GM12878 (cell line): Measurements from ENCODE around the gene RYK. TPM values are rescaled to one million over a fixed set of nuclear protein-coding genes. Genes with fewer than 3 reads are reported as not detected.

Source experiments
- ATAC-seq: fragments of 200-7000 bp; cut with Tn5 transposase; 3 replicates; pipeline ENCODE4 v1.9.1; 2020; ENCODE audit warnings: mild to moderate bottlenecking, moderate library complexity
- BruUV-seq: library from RNA; stranded (reverse); fragments of 400-500 nt; replicated peaks from 2 replicates; lab custom pipeline; 2021; lab: Mats Ljungman, UMichigan
- CTCF ChIA-PET: fragments of 300-600 bp; sonication (Branson Sonifier 250); formaldehyde crosslinking; extraction: SDS; loops from one replicate; lab custom pipeline; 2021; ENCODE audit warnings: inconsistent platforms; lab: Yijun Ruan, JAX
- POLR2A ChIA-PET: fragments of 350-600 bp; formaldehyde crosslinking; extraction: SDS; loops from one replicate; lab custom pipeline; 2021; ENCODE audit warnings: inconsistent platforms; lab: Charles Lee
- RAD21 ChIA-PET: fragments of 300-600 bp; sonication (Branson Sonifier 250); formaldehyde crosslinking; loops from one replicate; lab custom pipeline; 2023; ENCODE audit warnings: antibody characterized with exemption; ENCODE audit not compliant: unreplicated experiment; lab: Charles Lee
- SMC1A ChIA-PET: fragments of 300-600 bp; sonication (Branson Sonifier 250); formaldehyde crosslinking; loops from one replicate; lab custom pipeline; 2023; ENCODE audit not compliant: unreplicated experiment, uncharacterized antibody; lab: Charles Lee
- DNase-seq: peaks from one replicate; pipeline ENCODE4 v3.0.0-alpha.2; 2011; ENCODE audit warnings: low read depth, low spot score
- FAIRE-seq: peaks from 3 replicates; lab custom pipeline; 2011; peaks lifted over from hg19 to GRCh38; lab: Jason Lieb, UNC
- H2AFZ ChIP-seq: 2 replicates; pipeline ENCODE4 v1.6.0; 2011; ENCODE audit warnings: low read depth, low read length, control low read depth; ENCODE audit not compliant: control insufficient read depth
- H3K27ac ChIP-seq: 2 replicates; pipeline ENCODE4 v1.5.1; 2011; ENCODE audit warnings: control low read depth; ENCODE audit not compliant: control insufficient read depth, insufficient read depth
- H3K27me3 ChIP-seq, 2 experiments: replicated peaks in 1 of 2; 2 replicates each; pipeline versions ENCODE4 v1.6.0 to v1.6.1; 2011; ENCODE audit warnings: low read length in 1 of 2; ENCODE audit not compliant: control insufficient read depth in 2 of 2, insufficient read depth in 2 of 2
- H3K36me3 ChIP-seq, 2 experiments: 2 replicates each; pipeline ENCODE4 v1.5.1; 2011; ENCODE audit warnings: low read length in 1 of 2; ENCODE audit not compliant: control insufficient read depth in 2 of 2, insufficient read depth in 2 of 2
- H3K4me1 ChIP-seq: 2 replicates; pipeline ENCODE4 v1.6.1; 2011; ENCODE audit warnings: mild to moderate bottlenecking, low read length, moderate library complexity, mixed read lengths; ENCODE audit not compliant: control insufficient read depth, insufficient read depth
- H3K4me2 ChIP-seq: 2 replicates; pipeline ENCODE4 v1.6.0; 2011; ENCODE audit warnings: control low read depth; ENCODE audit not compliant: control insufficient read depth, insufficient read depth
- H3K4me3 ChIP-seq: fragments of 200-600 bp; sonication (generic); 2 replicates; pipeline ENCODE4 v1.5.1; 2016
- H3K79me2 ChIP-seq: 2 replicates; pipeline ENCODE4 v1.6.0; 2011; ENCODE audit warnings: low read length; ENCODE audit not compliant: control insufficient read depth, insufficient read depth
- H3K9ac ChIP-seq: 2 replicates; pipeline ENCODE4 v1.8.0; 2011; ENCODE audit warnings: low read length, control low read depth, mixed read lengths; ENCODE audit not compliant: control insufficient read depth, insufficient read depth
- H3K9me3 ChIP-seq: replicated peaks from 3 replicates; pipeline ENCODE4 v1.5.1; 2011; ENCODE audit warnings: mild to moderate bottlenecking, low read length; ENCODE audit not compliant: control insufficient read depth, insufficient read depth
- H4K20me1 ChIP-seq: 2 replicates; pipeline ENCODE4 v1.6.0; 2011; ENCODE audit not compliant: control insufficient read depth, insufficient read depth
- ASH2L ChIP-seq: fragments of 300-600, 200-600 bp; sonication (generic); IDR thresholded peaks from 2 replicates; pipeline ENCODE4 v1.6.1; 2017; ENCODE audit warnings: low read depth, mild to moderate bottlenecking, borderline replicate concordance
- GABPA ChIP-seq: IDR thresholded peaks from 2 replicates; pipeline ENCODE4 v1.6.1; 2014; ENCODE audit warnings: antibody characterized with exemption, low read depth, mild to moderate bottlenecking, inconsistent platforms
- KAT2A ChIP-seq: conservative IDR thresholded peaks from 2 replicates; pipeline ENCODE4 v1.6.1; 2011; ENCODE audit warnings: low read depth, low read length; ENCODE audit not compliant: control insufficient read depth
- MYB ChIP-seq: fragments of 150-350 bp; IDR thresholded peaks from 2 replicates; pipeline ENCODE4 v1.6.1; 2014; ENCODE audit warnings: mild to moderate bottlenecking, low read depth, low read length, borderline replicate concordance
- MYC ChIP-seq: IDR thresholded peaks from 2 replicates; pipeline ENCODE4 v1.6.1; 2011; ENCODE audit warnings: mild to moderate bottlenecking, low read length, moderate library complexity, inconsistent platforms; ENCODE audit not compliant: insufficient read depth, insufficient replicate concordance, insufficient read length, severe bottlenecking
- NFXL1 ChIP-seq: fragments of 450-650 bp; IDR thresholded peaks from 2 replicates; pipeline ENCODE4 v1.6.1; 2017; ENCODE audit warnings: antibody characterized with exemption, mild to moderate bottlenecking, borderline replicate concordance
- NFYB ChIP-seq: IDR thresholded peaks from 2 replicates; pipeline ENCODE4 v1.6.1; 2011; ENCODE audit warnings: low read depth, mild to moderate bottlenecking, low read length, improper control_type of control experiment, moderate library complexity; ENCODE audit not compliant: insufficient read depth
- POLR2A ChIP-seq: IDR thresholded peaks from 2 replicates; pipeline ENCODE4 v1.6.1; 2011; ENCODE audit warnings: low read depth, mild to moderate bottlenecking, low read length
- RCOR1 ChIP-seq: conservative IDR thresholded peaks from 2 replicates; pipeline ENCODE4 v1.6.1; 2012; ENCODE audit warnings: low read depth, low read length, improper control_type of control experiment
- RFX5 ChIP-seq: IDR thresholded peaks from 2 replicates; pipeline ENCODE4 v1.6.1; 2011; ENCODE audit warnings: low read depth, low read length, improper control_type of control experiment
- SIN3A ChIP-seq: IDR thresholded peaks from 2 replicates; pipeline ENCODE4 v1.6.1; 2012; ENCODE audit warnings: low read depth, low read length, improper control_type of control experiment
- TCF3 ChIP-seq: IDR thresholded peaks from 2 replicates; pipeline ENCODE4 v1.6.1; 2012; ENCODE audit warnings: low read depth, mild to moderate bottlenecking, low read length, borderline replicate concordance; ENCODE audit not compliant: insufficient read depth
- ZSCAN29 ChIP-seq: fragments of 450-650 bp; IDR thresholded peaks from 2 replicates; pipeline ENCODE4 v1.6.1; 2017; ENCODE audit warnings: mild to moderate bottlenecking, moderate library complexity
- ZZZ3 ChIP-seq: IDR thresholded peaks from 2 replicates; pipeline ENCODE4 v1.6.1; 2011; ENCODE audit warnings: low read depth; ENCODE audit not compliant: control insufficient read depth, insufficient read length
- WGBS: methylation state at CpG from one replicate; pipeline ENCODE4 v1.1.6; 2016; ENCODE audit warnings: low lambda C conversion rate; ENCODE audit not compliant: insufficient replicate concordance, insufficient coverage; ENCODE audit errors: missing lambda C conversion rate; 5-methylcytosine and 5-hydroxymethylcytosine counted together
- in situ Hi-C: fragments of 300-500 bp; cut with MboI; formaldehyde crosslinking; loops from 9 replicates; pipeline ENCODE4 v1.14.3; 2018; ENCODE audit warnings: mixed read lengths
- intact Hi-C: fragments of 100-400 bp; cut with micrococcal nuclease; formaldehyde crosslinking; loops from one replicate; pipeline ENCODE4 v1.14.2; 2022; ENCODE audit not compliant: unreplicated experiment
- polyA plus RNA-seq, 11 experiments: library from polyadenylated mRNA; depleted of rRNA in 4 of 11; unstranded in 6 of 11; stranded (reverse) in 5 of 11; fragments of >200 nt; fragmentation: Nextera tagmentation in 4 of 11; fragmentation: Illumina TruSeq in 1 of 11; extraction: Ambion mirVana in 4 of 11; extraction: Trizol in 1 of 11; gene quantifications; 1 replicate in 1 of 11; 2 replicates in 10 of 11; pipeline versions ENCODE4 v1.2.1 to v1.2.3, GENCODE V29; 2011 to 2016; ENCODE audit warnings: inconsistent platforms in 2 of 11, missing spikeins in 2 of 11, low read depth in 1 of 11
- total RNA-seq, 4 experiments: library from RNA; depleted of rRNA in 3 of 4; stranded (reverse); fragments of >200 nt in 3 of 4; fragmentation: Illumina TruSeq in 1 of 4; extraction: Trizol in 1 of 4; gene quantifications; 2 replicates each; pipeline versions ENCODE4 v1.2.1 to v1.2.3, GENCODE V29; 2013 to 2021
- TF ChIP-seq, protein P1 (sequence below): fragments of 450-650 bp; IDR thresholded peaks from 2 replicates; pipeline ENCODE4 v1.6.1; 2017; ENCODE audit warnings: low read depth, mild to moderate bottlenecking, moderate library complexity
- TF ChIP-seq, protein P2 (sequence below): IDR thresholded peaks from 2 replicates; pipeline ENCODE4 v1.6.1; 2012; ENCODE audit warnings: improper control_type of control experiment, low read depth, low read length; ENCODE audit not compliant: insufficient replicate concordance
- TF ChIP-seq, protein P3 (sequence below): fragments of 450-650 bp; conservative IDR thresholded peaks from 2 replicates; pipeline ENCODE4 v1.6.1; 2017; ENCODE audit warnings: mild to moderate bottlenecking, moderate library complexity

Gene RYK
- total and polyA plus RNA-seq, 10 of the 15 experiments (the other 5 are each of a cell fraction or from before 2014, with no cell fraction given): 2.0 to 25.1 (median 11.1) TPM

DNA sequence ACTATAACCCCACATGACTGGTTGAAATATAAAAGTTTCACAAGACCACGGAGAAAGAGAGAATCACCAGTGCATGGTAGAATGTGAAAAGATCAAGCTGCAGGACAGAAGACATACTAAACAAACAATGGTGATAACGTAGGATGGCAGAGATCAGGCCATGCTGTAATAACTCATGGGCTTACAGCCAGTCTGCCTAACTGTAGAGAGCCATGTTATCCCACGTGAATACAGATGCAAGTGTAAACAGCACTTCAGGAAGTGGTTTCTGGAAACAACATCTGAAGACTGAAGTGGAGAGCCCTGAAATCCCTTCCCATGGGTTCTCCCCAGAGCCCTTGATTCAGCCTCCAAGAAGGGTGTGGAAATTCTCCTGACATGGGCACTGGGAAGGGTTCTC, 117.7 kb downstream of the RYK start:
- no TSS peak for BruUV-seq
- no peaks in the 10 kb centered on the region; the same call in 2 of the 3 replicates for H3K9me3 ChIP-seq
- SMC1A ChIA-PET: no interaction called here
- 0% methylated on average over 3 of the region's 3 CpGs for WGBS
- no peak overlapping the region for H2AFZ ChIP-seq
- FAIRE-seq (no peak), ATAC-seq (no peak), DNase-seq (no peak)
- RAD21 ChIA-PET: no interaction called here
- CTCF ChIA-PET: no interaction called here
- no peak overlapping the region for H3K27ac ChIP-seq
- no peaks in the 10 kb centered on the region for H4K20me1 ChIP-seq
- POLR2A ChIA-PET: no interaction called here
- no peak overlapping the region for H3K4me3 ChIP-seq
- no peak overlapping the region for H3K9ac ChIP-seq
- no peak overlapping the region for H3K4me2 ChIP-seq
- H3K79me2 ChIP-seq: no peaks in the 10 kb centered on the region
- no peaks in the 10 kb centered on the region for H3K4me1 ChIP-seq
- no peaks in the 10 kb centered on the region for H3K36me3 ChIP-seq
- H3K27me3 ChIP-seq: no peaks in the 10 kb centered on the region
- intact Hi-C loops (no loop called here), in situ Hi-C loops (no loop called here)
- TF ChIP-seq KAT2A (no peak), GABPA (no peak), MYB (no peak), ZZZ3 (no peak), RCOR1 (no peak), SIN3A (no peak), MYC (no peak), RFX5 (no peak), ZSCAN29 (no peak), NFXL1 (no peak), POLR2A (no peak), NFYB (no peak), TCF3 (no peak), ASH2L (no peak)
- TF ChIP-seq, protein P1, sequence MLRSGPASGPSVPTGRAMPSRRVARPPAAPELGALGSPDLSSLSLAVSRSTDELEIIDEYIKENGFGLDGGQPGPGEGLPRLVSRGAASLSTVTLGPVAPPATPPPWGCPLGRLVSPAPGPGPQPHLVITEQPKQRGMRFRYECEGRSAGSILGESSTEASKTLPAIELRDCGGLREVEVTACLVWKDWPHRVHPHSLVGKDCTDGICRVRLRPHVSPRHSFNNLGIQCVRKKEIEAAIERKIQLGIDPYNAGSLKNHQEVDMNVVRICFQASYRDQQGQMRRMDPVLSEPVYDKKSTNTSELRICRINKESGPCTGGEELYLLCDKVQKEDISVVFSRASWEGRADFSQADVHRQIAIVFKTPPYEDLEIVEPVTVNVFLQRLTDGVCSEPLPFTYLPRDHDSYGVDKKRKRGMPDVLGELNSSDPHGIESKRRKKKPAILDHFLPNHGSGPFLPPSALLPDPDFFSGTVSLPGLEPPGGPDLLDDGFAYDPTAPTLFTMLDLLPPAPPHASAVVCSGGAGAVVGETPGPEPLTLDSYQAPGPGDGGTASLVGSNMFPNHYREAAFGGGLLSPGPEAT: no peak
- TF ChIP-seq, protein P2, sequence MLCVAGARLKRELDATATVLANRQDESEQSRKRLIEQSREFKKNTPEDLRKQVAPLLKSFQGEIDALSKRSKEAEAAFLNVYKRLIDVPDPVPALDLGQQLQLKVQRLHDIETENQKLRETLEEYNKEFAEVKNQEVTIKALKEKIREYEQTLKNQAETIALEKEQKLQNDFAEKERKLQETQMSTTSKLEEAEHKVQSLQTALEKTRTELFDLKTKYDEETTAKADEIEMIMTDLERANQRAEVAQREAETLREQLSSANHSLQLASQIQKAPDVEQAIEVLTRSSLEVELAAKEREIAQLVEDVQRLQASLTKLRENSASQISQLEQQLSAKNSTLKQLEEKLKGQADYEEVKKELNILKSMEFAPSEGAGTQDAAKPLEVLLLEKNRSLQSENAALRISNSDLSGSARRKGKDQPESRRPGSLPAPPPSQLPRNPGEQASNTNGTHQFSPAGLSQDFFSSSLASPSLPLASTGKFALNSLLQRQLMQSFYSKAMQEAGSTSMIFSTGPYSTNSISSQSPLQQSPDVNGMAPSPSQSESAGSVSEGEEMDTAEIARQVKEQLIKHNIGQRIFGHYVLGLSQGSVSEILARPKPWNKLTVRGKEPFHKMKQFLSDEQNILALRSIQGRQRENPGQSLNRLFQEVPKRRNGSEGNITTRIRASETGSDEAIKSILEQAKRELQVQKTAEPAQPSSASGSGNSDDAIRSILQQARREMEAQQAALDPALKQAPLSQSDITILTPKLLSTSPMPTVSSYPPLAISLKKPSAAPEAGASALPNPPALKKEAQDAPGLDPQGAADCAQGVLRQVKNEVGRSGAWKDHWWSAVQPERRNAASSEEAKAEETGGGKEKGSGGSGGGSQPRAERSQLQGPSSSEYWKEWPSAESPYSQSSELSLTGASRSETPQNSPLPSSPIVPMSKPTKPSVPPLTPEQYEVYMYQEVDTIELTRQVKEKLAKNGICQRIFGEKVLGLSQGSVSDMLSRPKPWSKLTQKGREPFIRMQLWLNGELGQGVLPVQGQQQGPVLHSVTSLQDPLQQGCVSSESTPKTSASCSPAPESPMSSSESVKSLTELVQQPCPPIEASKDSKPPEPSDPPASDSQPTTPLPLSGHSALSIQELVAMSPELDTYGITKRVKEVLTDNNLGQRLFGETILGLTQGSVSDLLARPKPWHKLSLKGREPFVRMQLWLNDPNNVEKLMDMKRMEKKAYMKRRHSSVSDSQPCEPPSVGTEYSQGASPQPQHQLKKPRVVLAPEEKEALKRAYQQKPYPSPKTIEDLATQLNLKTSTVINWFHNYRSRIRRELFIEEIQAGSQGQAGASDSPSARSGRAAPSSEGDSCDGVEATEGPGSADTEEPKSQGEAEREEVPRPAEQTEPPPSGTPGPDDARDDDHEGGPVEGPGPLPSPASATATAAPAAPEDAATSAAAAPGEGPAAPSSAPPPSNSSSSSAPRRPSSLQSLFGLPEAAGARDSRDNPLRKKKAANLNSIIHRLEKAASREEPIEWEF: no peak
- TF ChIP-seq, protein P3, sequence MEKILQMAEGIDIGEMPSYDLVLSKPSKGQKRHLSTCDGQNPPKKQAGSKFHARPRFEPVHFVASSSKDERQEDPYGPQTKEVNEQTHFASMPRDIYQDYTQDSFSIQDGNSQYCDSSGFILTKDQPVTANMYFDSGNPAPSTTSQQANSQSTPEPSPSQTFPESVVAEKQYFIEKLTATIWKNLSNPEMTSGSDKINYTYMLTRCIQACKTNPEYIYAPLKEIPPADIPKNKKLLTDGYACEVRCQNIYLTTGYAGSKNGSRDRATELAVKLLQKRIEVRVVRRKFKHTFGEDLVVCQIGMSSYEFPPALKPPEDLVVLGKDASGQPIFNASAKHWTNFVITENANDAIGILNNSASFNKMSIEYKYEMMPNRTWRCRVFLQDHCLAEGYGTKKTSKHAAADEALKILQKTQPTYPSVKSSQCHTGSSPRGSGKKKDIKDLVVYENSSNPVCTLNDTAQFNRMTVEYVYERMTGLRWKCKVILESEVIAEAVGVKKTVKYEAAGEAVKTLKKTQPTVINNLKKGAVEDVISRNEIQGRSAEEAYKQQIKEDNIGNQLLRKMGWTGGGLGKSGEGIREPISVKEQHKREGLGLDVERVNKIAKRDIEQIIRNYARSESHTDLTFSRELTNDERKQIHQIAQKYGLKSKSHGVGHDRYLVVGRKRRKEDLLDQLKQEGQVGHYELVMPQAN: no peak
